Thyroid gland (tissue), 4 donors: ENCODE data around the gene SPDEF. TPM values are rescaled to one million over a fixed set of nuclear protein-coding genes. Genes with fewer than 3 reads are reported as not detected.

Experiments
- DNase-seq, 2 donors: peaks; one replicate each; pipeline ENCODE4 v3.0.0-alpha.2; 2019
- H3K27ac ChIP-seq, 3 donors: fragments of 200-600 bp; sonication (generic); 1 replicate in 2 of 3; 2 replicates in 1 of 3; pipeline ENCODE4 v1.5.1; 2016 to 2019; ENCODE audit warnings: mild to moderate bottlenecking in 1 of 3, moderate library complexity in 1 of 3
- H3K27me3 ChIP-seq: fragments of 200-600 bp; sonication (generic); one replicate; pipeline ENCODE4 v1.5.1; 2019
- H3K36me3 ChIP-seq, 2 donors: fragments of 200-600 bp; sonication (generic); one replicate each; pipeline ENCODE4 v1.5.1; 2016 to 2019
- H3K4me1 ChIP-seq, 2 donors: fragments of 200-600 bp; sonication (generic); one replicate each; pipeline ENCODE4 v1.5.1; 2017 to 2019
- H3K4me3 ChIP-seq, 3 donors: fragments of 200-600 bp; sonication (generic); replicated peaks in 1 of 3; 1 replicate in 2 of 3; 2 replicates in 1 of 3; pipeline ENCODE4 v1.5.1; 2016; ENCODE audit warnings: mild to moderate bottlenecking in 1 of 3
- H3K9me3 ChIP-seq: fragments of 200-600 bp; sonication (generic); one replicate; pipeline ENCODE4 v1.5.1; 2017
- POLR2A ChIP-seq, 2 donors: fragments of 450-650 bp; IDR thresholded peaks; one replicate each; pipeline ENCODE4 v1.6.1; 2017; ENCODE audit warnings: antibody characterized with exemption in 2 of 2, mild to moderate bottlenecking in 2 of 2, moderate library complexity in 1 of 2
- WGBS, 2 donors: methylation state at CpG; one replicate each; pipeline ENCODE4 v1.1.5; 2017; 5-methylcytosine and 5-hydroxymethylcytosine counted together
- intact Hi-C: fragments of 100-400 bp; cut with DNase I; formaldehyde crosslinking; loops from one replicate; pipeline ENCODE4 v1.15.1; 2023
- total RNA-seq, 4 donors: library from RNA; depleted of rRNA; stranded (reverse); fragments of >200 nt; gene quantifications; one replicate each; pipeline ENCODE4 v1.2.3, GENCODE V29; 2016
- TF ChIP-seq, protein P1 (sequence below), 6 experiments: fragments of 200-600 bp in 3 of 6; fragments of 450-650 bp in 3 of 6; sonication (generic) in 3 of 6; IDR thresholded peaks; one replicate each; pipeline ENCODE4 v1.5.1; 2016 to 2019; ENCODE audit warnings: antibody characterized with exemption in 6 of 6, mild to moderate bottlenecking in 2 of 6, inconsistent platforms in 1 of 6, moderate library complexity in 1 of 6

SPDEF gene
- total RNA-seq, 4 donors from 2014 or later = not detected

DNA sequence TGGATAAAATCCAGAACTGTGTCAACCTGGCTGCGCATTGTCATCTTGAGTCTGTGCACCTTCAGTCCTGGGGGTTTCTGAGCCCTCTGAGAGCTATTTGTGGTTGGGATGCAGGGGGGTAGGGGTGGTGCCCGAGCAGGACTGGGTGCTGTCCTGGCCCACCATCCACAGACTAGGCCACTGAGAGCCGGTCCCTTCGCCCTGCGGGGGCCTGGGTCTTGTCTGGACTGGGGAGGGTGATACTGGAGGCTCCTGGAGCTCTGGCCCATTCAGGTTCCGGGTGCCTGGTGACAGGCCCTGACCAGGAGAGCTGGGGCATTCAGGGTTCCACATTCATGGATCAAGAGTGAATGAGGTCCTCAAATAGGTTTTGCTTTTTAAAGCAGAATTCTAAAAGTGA lies 20.9 kb downstream of the SPDEF start:
- Histone ChIP-seq H3K4me3 (no peak overlapping the region), H3K27me3 (no peaks in the 10 kb centered on the region), H3K27ac (no peak overlapping the region), H3K4me1 (peaks cover 0 to 10% of the 10 kb centered on the region in 2 donors), H3K36me3 (no peaks in the 10 kb centered on the region), H3K9me3 (no peaks in the 10 kb centered on the region)
- DNase-seq = no peak
- TF ChIP-seq, protein P1, sequence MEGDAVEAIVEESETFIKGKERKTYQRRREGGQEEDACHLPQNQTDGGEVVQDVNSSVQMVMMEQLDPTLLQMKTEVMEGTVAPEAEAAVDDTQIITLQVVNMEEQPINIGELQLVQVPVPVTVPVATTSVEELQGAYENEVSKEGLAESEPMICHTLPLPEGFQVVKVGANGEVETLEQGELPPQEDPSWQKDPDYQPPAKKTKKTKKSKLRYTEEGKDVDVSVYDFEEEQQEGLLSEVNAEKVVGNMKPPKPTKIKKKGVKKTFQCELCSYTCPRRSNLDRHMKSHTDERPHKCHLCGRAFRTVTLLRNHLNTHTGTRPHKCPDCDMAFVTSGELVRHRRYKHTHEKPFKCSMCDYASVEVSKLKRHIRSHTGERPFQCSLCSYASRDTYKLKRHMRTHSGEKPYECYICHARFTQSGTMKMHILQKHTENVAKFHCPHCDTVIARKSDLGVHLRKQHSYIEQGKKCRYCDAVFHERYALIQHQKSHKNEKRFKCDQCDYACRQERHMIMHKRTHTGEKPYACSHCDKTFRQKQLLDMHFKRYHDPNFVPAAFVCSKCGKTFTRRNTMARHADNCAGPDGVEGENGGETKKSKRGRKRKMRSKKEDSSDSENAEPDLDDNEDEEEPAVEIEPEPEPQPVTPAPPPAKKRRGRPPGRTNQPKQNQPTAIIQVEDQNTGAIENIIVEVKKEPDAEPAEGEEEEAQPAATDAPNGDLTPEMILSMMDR (IDR thresholded peaks at IDR 0.05) = no peak
- TF ChIP-seq POLR2A (IDR thresholded peaks at IDR 0.05) = no peak
- intact Hi-C loops = no loop called here
- 89 to 94% methylated on average over 3 to 5 of the region's 6 CpGs for WGBS, 2 donors

DNA sequence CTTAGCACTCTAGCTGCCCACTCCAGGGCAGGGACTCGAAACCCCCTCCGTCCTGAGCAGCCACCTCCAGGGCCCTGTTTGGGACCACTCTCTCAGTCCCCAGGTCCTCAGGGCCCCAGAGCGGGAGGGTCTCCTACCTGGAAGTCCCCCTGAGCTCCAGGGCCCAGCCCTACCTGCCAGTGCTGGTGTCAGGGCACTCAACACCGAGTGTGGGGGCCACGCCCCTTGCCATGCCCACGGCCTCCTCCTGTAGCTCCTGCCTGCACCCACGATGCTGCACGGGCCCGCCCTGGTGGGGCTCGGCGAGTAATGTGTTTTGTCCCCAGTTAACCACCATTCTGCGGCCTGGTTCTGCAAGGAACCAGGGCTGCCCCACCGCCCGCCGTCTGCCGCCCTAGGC lies 21.5 kb downstream of the SPDEF start:
- no peak for TF ChIP-seq POLR2A (IDR thresholded peaks at IDR 0.05)
- TF ChIP-seq, protein P1 (IDR thresholded peaks at IDR 0.05) = no peak
- Histone ChIP-seq H3K9me3 (no peaks in the 10 kb centered on the region), H3K27ac (no peak overlapping the region), H3K4me3 (no peak overlapping the region), H3K36me3 (no peaks in the 10 kb centered on the region), H3K4me1 (peaks cover 2 to 16% of the 10 kb centered on the region in 2 donors), H3K27me3 (no peaks in the 10 kb centered on the region)
- no peak for DNase-seq
- intact Hi-C loops = no loop called here
- WGBS, 2 donors = 90 to 91% methylated on average over 10 of the region's 16 CpGs

DNA sequence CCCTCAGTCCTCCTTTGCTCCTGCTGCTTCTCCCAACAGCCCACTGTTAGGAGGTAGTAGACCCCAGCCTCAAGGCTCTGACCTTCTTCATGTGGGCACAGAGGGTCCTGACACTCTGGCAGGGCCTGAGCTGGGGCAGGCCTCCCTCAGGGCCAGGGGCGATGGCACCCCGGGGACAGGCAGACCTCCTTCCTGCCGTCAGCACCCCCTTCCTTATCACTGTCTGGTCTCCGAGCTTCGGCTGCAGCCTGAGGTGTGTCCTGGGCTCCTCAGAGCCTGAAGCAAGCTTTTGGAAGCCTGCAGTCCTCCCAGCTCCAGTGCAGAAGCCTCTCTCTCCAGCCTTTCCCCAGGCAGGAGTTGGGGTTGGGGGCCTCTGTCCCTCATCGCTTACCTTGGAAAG lies 22.0 kb downstream of the SPDEF start:
- H3K27me3 ChIP-seq = no peaks in the 10 kb centered on the region
- intact Hi-C loops = no loop called here

DNA sequence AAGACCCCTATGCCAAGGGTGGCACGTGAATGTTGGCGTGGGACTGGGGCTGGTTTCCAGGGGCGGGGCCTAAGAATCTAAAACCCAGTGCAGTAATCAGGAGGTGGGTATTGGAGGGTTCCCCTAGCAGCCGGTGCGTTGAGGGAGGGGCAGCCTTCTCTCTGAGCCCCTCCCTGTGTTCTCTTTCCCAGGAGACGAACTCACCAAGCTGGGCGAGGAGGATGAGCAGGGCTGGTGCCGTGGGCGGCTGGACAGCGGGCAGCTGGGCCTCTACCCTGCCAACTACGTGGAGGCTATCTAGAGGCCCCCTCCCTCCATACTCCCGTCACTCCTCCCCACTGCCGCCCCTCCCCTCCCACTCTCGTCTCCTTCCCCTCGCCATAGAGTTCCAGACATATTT lies 23.9 kb downstream of the SPDEF start:
- 88 to 92% methylated on average over 15 of the region's 15 CpGs for WGBS, 2 donors
- H3K36me3 ChIP-seq = no peaks in the 10 kb centered on the region
- H3K9me3 ChIP-seq = no peaks in the 10 kb centered on the region
- H3K27ac ChIP-seq = no peak overlapping the region
- TF ChIP-seq, protein P1 (IDR thresholded peaks at IDR 0.05) = no peak
- no peak for TF ChIP-seq POLR2A (IDR thresholded peaks at IDR 0.05)
- no peak overlapping the region for H3K4me3 ChIP-seq
- DNase-seq = no peak
- peaks cover 13 to 25% of the 10 kb centered on the region in 2 donors for H3K4me1 ChIP-seq
- no peaks in the 10 kb centered on the region for H3K27me3 ChIP-seq
- intact Hi-C loops = no loop called here

More for the DNA sequence above, 22.0 kb downstream of the SPDEF start:
- WGBS, 2 donors = 81 to 83% methylated on average over 3 to 5 of the region's 6 CpGs
- Histone ChIP-seq H3K36me3 (no peaks in the 10 kb centered on the region), H3K9me3 (no peaks in the 10 kb centered on the region), H3K4me1 (peaks cover 7 to 21% of the 10 kb centered on the region in 2 donors), H3K27ac (no peak overlapping the region), H3K4me3 (no peak overlapping the region)
- no peak for DNase-seq
- TF ChIP-seq, protein P1 (IDR thresholded peaks at IDR 0.05) = no peak
- TF ChIP-seq POLR2A (IDR thresholded peaks at IDR 0.05) = no peak

DNA sequence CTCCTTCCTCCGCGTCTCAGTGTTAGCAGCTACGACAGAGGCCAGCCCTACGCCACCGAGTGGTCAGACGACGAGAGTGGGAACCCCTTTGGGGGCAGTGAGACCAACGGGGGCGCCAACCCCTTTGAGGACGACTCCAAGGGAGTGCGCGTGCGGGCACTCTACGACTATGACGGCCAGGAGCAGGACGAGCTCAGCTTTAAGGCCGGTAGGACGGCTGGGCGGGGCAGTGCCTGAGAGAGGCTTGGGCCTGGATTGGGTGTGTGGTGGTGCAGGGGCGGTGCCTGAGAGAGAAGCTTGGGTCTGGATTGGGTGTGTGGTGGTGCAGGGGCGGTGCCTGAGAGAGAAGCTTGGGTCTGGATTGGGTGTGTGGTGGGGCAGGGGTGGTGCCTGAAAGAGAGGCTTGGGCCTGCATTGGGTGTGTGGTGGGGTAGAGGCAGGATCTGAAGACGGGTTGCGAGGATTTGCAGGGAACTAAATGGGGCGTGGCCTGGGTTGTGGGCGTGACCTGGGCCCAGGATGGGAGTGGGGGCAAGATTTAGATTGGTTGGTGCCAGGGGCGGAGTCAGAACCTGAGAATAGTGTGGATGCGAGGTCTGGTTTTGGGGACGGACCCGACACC lies 24.4 kb downstream of the SPDEF start:
- no peaks in the 10 kb centered on the region for H3K27me3 ChIP-seq
- TF ChIP-seq, protein P1 (IDR thresholded peaks at IDR 0.05) = no peak
- peak in 1 of 2 donors; percentile 33 for TF ChIP-seq POLR2A (IDR thresholded peaks at IDR 0.05)
- intact Hi-C loops = no loop called here
- DNase-seq = peak; percentile 10 to 14
- H3K4me3 ChIP-seq = no peak overlapping the region
- WGBS, 2 donors = 91 to 93% methylated on average over 26 to 29 of the region's 29 CpGs
- H3K27ac ChIP-seq = no peak overlapping the region
- H3K4me1 ChIP-seq = peaks cover 13 to 23% of the 10 kb centered on the region in 2 donors
- H3K9me3 ChIP-seq = no peaks in the 10 kb centered on the region
- H3K36me3 ChIP-seq = no peaks in the 10 kb centered on the region
